OCI-LY7 (cell line): Measurements from ENCODE around the gene RETREG1.

Experiments used
- CTCF ChIP-seq: fragments of 200-600 bp; sonication (generic); conservative IDR thresholded peaks from 2 replicates; pipeline ENCODE4 v1.5.1; 2014; ENCODE audit warnings: mild to moderate bottlenecking, antibody characterized with exemption, low read length, moderate library complexity, mixed read lengths
- EZH2phosphoT487 ChIP-seq: fragments of 200-600 bp; sonication (generic); IDR thresholded peaks from 2 replicates; pipeline ENCODE4 v1.6.1; 2018; ENCODE audit warnings: low read depth, borderline replicate concordance, mild to moderate bottlenecking, mixed run types, antibody characterized with exemption, low read length, moderate library complexity, mixed read lengths

- no peak for TF ChIP-seq CTCF
- no peak for TF ChIP-seq EZH2phosphoT487
Measured at GRCh38 chr5:16578474-16578883, 38.3 kb downstream of the RETREG1 start.
